Hepatocyte (in vitro differentiated cells): ENCODE data around the gene GAN. TPM values are rescaled to one million over a fixed set of nuclear protein-coding genes. Genes with fewer than 3 reads are reported as not detected.

Source experiments
- DNase-seq: peaks from one replicate; pipeline ENCODE4 v3.0.0-alpha.2; 2016; ENCODE audit warnings: low spot score
- H2AFZ ChIP-seq: fragments of 200-600 bp; sonication (generic); 2 replicates; pipeline ENCODE4 v1.6.0; 2016; ENCODE audit warnings: antibody characterized with exemption, mild to moderate bottlenecking
- H3K27ac ChIP-seq: fragments of 200-600 bp; sonication (generic); 2 replicates; pipeline ENCODE4 v1.5.1; 2016; ENCODE audit warnings: mild to moderate bottlenecking
- H3K27me3 ChIP-seq: fragments of 200-600 bp; sonication (generic); 2 replicates; pipeline ENCODE4 v1.6.1; 2016
- H3K36me3 ChIP-seq: fragments of 200-600 bp; sonication (generic); replicated peaks from 2 replicates; pipeline ENCODE4 v1.5.1; 2016; ENCODE audit warnings: low read depth; ENCODE audit not compliant: insufficient read depth
- H3K4me1 ChIP-seq: fragments of 200-600 bp; sonication (generic); 2 replicates; pipeline ENCODE4 v1.5.1; 2016; ENCODE audit warnings: mild to moderate bottlenecking, moderate library complexity; ENCODE audit not compliant: insufficient read depth
- H3K4me2 ChIP-seq: fragments of 200-600 bp; sonication (generic); 2 replicates; pipeline ENCODE4 v1.6.0; 2016
- H3K4me3 ChIP-seq: fragments of 200-600 bp; sonication (generic); 2 replicates; pipeline ENCODE4 v1.5.1; 2016; ENCODE audit warnings: mild to moderate bottlenecking
- H3K79me2 ChIP-seq: fragments of 200-600 bp; sonication (generic); 2 replicates; pipeline ENCODE4 v1.6.0; 2017; ENCODE audit warnings: mild to moderate bottlenecking
- H3K9me2 ChIP-seq: fragments of 200-600 bp; sonication (generic); replicated peaks from 2 replicates; pipeline ENCODE4 v1.6.0; 2017; ENCODE audit warnings: mild to moderate bottlenecking; ENCODE audit not compliant: insufficient read depth
- H3K9me3 ChIP-seq: fragments of 200-600 bp; sonication (generic); 2 replicates; pipeline ENCODE4 v1.5.1; 2016; ENCODE audit warnings: low read depth, mild to moderate bottlenecking
- H4K20me1 ChIP-seq: fragments of 200-600 bp; sonication (generic); 2 replicates; pipeline ENCODE4 v1.6.0; 2016; ENCODE audit warnings: mild to moderate bottlenecking; ENCODE audit not compliant: insufficient read depth, poor library complexity, severe bottlenecking
- CTCF ChIP-seq: fragments of 200-600 bp; sonication (generic); IDR thresholded peaks from 2 replicates; pipeline ENCODE4 v1.5.1; 2016; ENCODE audit warnings: antibody characterized with exemption, mild to moderate bottlenecking; ENCODE audit not compliant: poor library complexity
- EZH2 ChIP-seq: fragments of 200-600 bp; sonication (generic); IDR thresholded peaks from 2 replicates; pipeline ENCODE4 v1.6.1; 2016; ENCODE audit warnings: antibody characterized with exemption, mild to moderate bottlenecking, borderline replicate concordance
- EZH2phosphoT487 ChIP-seq: fragments of 200-600 bp; sonication (generic); IDR thresholded peaks from one replicate; pipeline ENCODE4 v1.6.1; 2018; ENCODE audit warnings: antibody characterized with exemption, mild to moderate bottlenecking, low read depth, moderate library complexity; ENCODE audit not compliant: unreplicated experiment, severe bottlenecking
- WGBS: methylation state at CpG from one replicate; pipeline ENCODE4 v1.1.6; 2016; ENCODE audit warnings: low lambda C conversion rate; ENCODE audit errors: missing lambda C conversion rate; 5-methylcytosine and 5-hydroxymethylcytosine counted together
- polyA plus RNA-seq: library from polyadenylated mRNA; unstranded; fragments of >200 nt; fragmentation: Nextera tagmentation; extraction: Ambion mirVana; gene quantifications from 2 replicates; pipeline ENCODE4 v1.2.1, GENCODE V29; 2016
- total RNA-seq: library from RNA; depleted of rRNA; stranded (reverse); fragments of >200 nt; gene quantifications from 2 replicates; pipeline ENCODE4 v1.2.3, GENCODE V29; 2014

Gene GAN
- total and polyA plus RNA-seq, 2 experiments from 2014 or later, result 2.1 to 10.9 TPM

DNA sequence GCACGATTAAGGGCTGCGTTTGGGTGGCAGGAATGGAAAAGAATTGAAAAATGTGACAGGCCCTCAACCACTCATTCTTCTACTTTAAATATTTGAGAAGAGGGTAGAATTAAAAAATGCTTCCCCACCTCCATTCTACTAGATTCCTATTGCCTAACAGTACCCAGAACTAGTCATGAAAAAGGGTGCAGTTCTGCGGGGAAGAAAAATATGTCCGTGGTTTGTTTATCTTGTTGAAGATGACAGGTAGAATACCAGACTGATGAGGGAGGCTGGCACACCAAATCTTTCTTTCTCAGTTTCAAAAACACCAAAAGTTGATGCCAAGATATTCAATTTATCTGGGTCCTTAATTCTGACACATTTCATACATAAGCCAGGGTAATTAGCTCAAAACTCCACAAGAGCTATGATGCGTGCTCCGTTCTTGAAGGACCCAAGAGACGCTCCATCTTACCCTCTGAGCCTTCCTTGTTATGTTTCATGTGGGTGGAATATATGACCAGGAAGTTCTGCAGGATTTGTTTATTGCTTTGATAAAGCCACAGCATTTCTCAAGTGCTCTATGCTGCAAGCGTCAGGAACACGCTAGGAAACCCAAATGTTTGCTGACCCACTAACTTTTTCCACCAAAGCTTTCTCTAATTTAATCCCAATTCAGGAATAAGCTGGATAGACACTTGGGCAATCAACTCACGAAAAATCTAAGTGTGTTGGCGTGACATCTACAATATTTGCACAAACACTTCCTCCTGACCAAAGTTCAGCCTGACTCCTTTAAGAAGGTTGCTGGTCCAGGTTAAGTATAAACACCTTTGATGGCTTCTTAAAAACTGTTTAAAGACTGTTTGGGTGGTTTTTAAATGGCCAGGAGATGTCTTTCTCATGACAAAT, 20.6 kb upstream of the GAN start:
- TF ChIP-seq EZH2 (no peak), EZH2phosphoT487 (no peak), CTCF (no peak)
- Histone ChIP-seq H4K20me1 (no peaks in the 10 kb centered on the region), H3K9me3 (no peaks in the 10 kb centered on the region), H3K4me1 (peaks cover 6% of the 10 kb centered on the region), H3K4me2 (peak overlapping the region; percentile 28), H3K27me3 (no peaks in the 10 kb centered on the region), H3K79me2 (no peaks in the 10 kb centered on the region), H3K9me2 (no peaks in the 10 kb centered on the region), H3K27ac (peak overlapping the region; percentile 76), H2AFZ (no peak overlapping the region), H3K4me3 (no peak overlapping the region), H3K36me3 (no peaks in the 10 kb centered on the region)
- WGBS, result 73% methylated on average over 11 of the region's 11 CpGs
- DNase-seq, result peak; percentile 45

- Histone ChIP-seq H2AFZ (no peak overlapping the region), H3K4me3 (no peak overlapping the region), H3K79me2 (no peaks in the 10 kb centered on the region), H3K4me2 (no peak overlapping the region), H3K27ac (no peak overlapping the region), H3K4me1 (peaks cover 6% of the 10 kb centered on the region), H3K36me3 (no peaks in the 10 kb centered on the region), H3K27me3 (no peaks in the 10 kb centered on the region), H4K20me1 (no peaks in the 10 kb centered on the region), H3K9me3 (no peaks in the 10 kb centered on the region), H3K9me2 (no peaks in the 10 kb centered on the region)
- DNase-seq, result no peak
- WGBS, result 88% methylated on average over 7 of the region's 7 CpGs
- TF ChIP-seq EZH2 (no peak), CTCF (no peak), EZH2phosphoT487 (no peak)
Measured at GRCh38 chr16:81296631-81297030, 18.1 kb upstream of the GAN start.

GRCh38 chr16:81307770-81308169, 7.0 kb upstream of the GAN start:
- Histone ChIP-seq H3K4me2 (no peak overlapping the region), H3K27me3 (no peaks in the 10 kb centered on the region), H3K79me2 (peaks cover 33% of the 10 kb centered on the region), H2AFZ (no peak overlapping the region), H3K36me3 (no peaks in the 10 kb centered on the region), H4K20me1 (no peaks in the 10 kb centered on the region), H3K9me2 (no peaks in the 10 kb centered on the region), H3K4me1 (no peaks in the 10 kb centered on the region), H3K27ac (no peak overlapping the region), H3K4me3 (no peak overlapping the region), H3K9me3 (no peaks in the 10 kb centered on the region)
- WGBS, result 93% methylated on average over 3 of the region's 3 CpGs
- DNase-seq, result no peak
- no peak for TF ChIP-seq EZH2phosphoT487

DNA sequence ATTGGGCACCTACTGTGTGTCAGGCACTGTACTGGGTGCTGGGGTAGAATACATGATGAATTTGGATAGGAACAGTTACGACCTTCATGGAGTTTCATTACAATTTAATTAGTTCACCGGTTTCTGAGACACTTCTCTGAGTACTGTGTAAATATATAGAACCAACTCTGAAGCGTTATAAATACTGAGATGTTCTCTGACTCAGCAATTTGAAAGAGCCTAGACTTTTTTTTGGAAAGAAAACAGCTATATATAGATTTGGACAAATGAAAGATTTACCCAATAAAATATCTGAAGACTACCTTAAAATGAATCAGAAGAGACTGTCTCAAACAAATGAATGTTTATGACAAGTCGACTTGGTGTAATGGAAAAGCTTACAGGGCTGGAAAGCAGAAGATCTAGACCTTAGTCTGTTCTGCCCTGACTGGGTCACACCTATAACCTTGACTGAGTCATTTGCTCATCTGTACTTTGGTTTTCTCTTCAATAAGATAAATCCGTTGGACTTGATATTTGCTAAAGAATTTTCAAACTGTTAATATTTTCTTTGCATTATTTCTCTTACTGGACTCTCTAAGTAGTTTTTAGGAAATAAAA, 4.6 kb upstream of the GAN start:
- peaks cover 47% of the 10 kb centered on the region for H3K79me2 ChIP-seq
- H3K4me2 ChIP-seq, result no peak overlapping the region
- TF ChIP-seq CTCF (no peak), EZH2phosphoT487 (no peak), EZH2 (no peak)
- H3K4me3 ChIP-seq, result no peak overlapping the region
- H4K20me1 ChIP-seq, result no peaks in the 10 kb centered on the region
- 79% methylated on average over 5 of the region's 5 CpGs for WGBS
- no peak overlapping the region for H2AFZ ChIP-seq
- peaks cover 7% of the 10 kb centered on the region for H3K4me1 ChIP-seq
- H3K27me3 ChIP-seq, result no peaks in the 10 kb centered on the region
- no peaks in the 10 kb centered on the region for H3K9me2 ChIP-seq
- no peaks in the 10 kb centered on the region for H3K9me3 ChIP-seq
- no peaks in the 10 kb centered on the region for H3K36me3 ChIP-seq
- DNase-seq, result peak; percentile 11
- H3K27ac ChIP-seq, result no peak overlapping the region
